A549 treated with ZK216348 at 1 μM for 4 hours (cell line): ENCODE data around the gene TBC1D9. TPM values are rescaled to one million over a fixed set of nuclear protein-coding genes. Genes with fewer than 3 reads are reported as not detected.

Experiments
- total RNA-seq: library from RNA; stranded (reverse); fragments of 200-300 nt; extraction: Qiagen RNA extraction; gene quantifications from 5 replicates; pipeline ENCODE4 v1.2.3, GENCODE V29; 2022; ENCODE audit warnings: low read depth

TBC1D9 gene
- total RNA-seq: 5.8 to 7.8 TPM (median 7.3 TPM) in 5 replicates

DNA sequence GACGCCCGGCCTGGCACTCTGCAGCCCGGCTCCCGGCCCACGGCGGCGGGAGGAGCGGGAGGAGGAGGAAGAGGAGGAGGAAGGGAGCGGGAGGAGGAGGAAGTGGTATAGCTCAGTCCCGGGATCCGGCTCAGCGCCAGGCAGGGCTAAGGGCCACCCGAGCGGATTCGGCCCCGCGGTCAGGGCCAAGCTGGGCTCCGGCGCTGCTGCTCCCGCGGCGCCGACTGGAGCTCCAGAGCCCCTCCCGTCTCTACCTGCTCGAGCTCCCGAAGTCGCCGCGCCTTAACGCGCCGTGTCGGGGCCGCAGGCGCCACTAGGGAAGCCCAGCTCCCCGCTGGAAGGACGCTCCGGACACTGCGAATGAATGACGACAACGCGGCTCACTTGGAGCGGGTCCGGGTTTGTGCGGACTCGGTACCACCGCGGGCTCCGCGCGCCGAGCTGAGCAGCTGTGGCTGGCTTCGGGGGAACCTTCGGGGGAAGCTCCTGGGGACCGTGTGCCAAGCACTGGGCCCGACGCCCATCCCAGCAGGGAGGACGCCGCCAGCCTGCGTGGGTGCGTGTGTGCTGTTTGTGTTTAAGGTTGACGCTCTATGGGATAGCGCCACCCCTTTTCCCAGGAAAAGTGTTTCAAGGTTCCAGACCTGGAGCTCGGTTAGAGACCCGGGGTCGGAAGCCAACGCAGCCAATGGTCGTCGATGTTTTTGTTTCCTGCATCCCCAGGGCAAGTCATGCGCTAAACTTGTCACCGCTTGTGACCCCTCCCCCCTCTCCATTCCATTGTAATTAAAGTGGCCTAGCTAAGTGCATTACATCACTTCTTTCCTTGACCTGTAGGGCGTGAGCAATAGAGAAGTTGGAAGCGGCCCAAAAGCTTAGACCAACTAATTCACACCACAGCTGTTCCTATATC lies at the start of gene TBC1D9:
Gene TBC1D9, minus strand, starts transcription at position 67 of the 913 bp plus-strand sequence. CDS start 340 bp downstream, outside the sequence.

Other genes with a start within 250 kb of the TBC1D9 start
- gene ELMOD2, start 232.2 kb downstream of the TBC1D9 start, total RNA-seq: 8.2 to 12.9 TPM (median 11.4 TPM) in 5 replicates
- gene UCP1, start 187.4 kb downstream of the TBC1D9 start, total RNA-seq: 0.11 TPM in 1 of 5 replicates, not detected in the others